HG03045 (cell line): ENCODE measurements around the gene SPRR2D.
"Not testable (repeated sequence)": the region's sequence is repeated elsewhere in the genome, so short reads cannot be mapped to it uniquely, and the experiment has no call there.

Experiments
- ATAC-seq: cut with Tn5 transposase; IDR thresholded peaks from one replicate; pipeline ENCODE4 v1.9.1; 2021; ENCODE audit warnings: mild to moderate bottlenecking, moderate library complexity; ENCODE audit not compliant: unreplicated experiment

Gene SPRR2D

DNA sequence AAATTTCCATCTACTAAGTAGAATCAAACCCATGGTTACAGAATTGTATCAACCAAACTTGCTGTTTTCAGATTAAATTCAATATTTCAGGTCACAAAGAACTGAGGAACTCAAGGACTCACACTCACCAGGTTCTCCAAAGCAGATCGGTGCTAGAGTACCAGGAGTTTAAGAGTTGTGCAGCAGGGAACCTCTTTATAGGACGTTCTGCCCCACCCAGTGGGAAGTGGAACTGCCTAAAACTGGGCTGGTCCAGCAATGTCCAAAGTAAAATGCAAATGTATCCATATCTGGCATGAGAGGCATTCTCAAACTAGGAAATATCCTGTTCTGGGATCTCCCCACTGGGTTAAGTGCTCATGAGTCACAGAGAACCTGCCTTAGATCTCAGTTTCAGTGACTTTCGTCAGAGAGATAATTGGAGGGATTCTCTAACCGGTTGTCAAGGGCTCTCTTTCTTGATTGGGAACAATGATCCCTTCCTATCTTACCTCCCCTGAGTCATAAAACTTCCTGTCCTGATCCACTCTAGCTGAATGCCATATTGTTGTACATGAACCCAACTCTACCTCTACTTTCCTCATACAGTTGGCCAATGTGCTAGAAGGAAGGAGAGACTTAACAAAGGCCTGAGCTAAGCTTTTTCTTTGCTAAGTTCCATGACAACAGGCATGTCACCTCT is at the start of gene SPRR2D:
SPRR2D (minus strand) TSS at position 171 of the 682 bp plus-strand sequence. CDS start 774 bp downstream, outside the sequence.
- ATAC-seq, result no peak

DNA sequence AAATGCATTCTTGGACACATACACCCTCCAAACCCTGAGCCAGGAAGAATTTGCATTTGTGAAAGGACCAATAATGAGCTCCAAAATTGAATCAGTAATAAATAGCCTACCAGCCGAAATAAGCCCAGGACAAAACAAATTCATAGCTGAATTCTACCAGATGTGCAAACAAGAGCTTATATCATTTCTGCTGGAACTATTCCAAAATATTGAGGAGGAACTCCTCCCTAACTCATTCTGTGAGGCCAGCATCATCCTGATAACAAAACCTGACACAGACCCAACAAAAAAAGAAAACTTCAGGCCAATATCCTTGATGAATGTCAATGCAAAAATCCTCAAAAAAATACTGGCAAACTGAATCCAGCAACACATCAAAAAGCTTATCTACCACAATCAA is 46.7 kb upstream of the SPRR2D start:
- no peak for ATAC-seq

DNA sequence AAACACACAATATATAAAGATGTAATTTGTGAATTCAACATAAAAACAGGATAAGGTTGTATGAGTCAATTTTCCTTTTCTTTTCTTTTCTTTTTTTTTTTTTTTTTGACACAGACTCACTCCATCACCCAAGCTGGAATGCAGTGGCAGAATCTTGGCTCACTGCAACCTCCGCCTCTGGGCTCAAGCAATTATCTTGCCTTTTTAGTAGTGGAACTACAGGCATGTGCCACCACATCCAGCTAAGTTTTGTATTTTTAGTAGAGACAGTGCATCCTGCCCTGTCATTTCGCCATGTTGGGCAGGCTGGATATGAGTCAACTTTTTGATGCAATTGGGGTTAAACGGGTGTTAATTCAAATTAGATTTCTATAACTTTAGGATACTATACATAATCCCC is 40.8 kb upstream of the SPRR2D start:
- no peak for ATAC-seq

DNA sequence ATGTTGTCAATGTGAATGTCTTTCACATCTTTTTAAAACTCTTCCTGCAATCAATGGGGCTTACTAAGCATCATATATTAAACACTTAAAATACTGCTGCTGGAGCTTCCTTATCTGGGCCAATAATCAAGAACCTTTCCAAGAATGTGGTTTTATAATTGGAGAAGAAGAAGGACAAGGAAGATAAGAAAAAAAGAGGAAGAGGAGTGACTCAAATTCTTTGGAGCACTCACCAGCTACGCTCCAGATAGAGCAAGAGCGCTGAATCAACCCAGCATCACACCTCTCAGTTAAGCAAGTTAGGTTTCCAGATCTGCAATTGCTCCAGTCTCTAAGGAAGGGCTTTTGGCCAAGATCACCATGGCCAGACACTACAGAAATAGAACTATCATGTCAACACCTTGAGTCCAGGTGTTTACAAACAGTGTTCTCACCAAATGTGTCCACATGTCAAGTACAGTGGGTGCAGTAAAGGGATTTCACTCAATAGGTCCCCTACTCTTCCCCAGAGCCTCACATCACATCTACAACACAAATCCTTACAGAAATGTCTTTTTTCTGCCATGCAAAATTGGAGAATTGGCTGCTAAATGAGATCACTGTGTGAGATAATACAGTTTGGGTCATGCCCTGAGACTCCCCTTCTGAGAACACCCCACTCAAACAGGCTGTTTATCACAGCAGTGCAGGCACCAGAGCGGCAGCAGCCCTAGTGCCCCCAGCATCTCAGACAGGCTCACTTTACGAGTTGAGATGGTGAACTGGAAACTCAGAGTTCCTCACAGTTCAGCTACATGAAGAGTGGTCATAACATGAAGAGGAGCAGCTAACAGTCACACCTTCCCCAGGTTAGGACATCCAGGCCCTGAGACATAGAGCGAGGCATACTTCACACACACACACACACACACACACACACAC is 32.1 kb upstream of the SPRR2D start:
- ATAC-seq, result no peak

DNA sequence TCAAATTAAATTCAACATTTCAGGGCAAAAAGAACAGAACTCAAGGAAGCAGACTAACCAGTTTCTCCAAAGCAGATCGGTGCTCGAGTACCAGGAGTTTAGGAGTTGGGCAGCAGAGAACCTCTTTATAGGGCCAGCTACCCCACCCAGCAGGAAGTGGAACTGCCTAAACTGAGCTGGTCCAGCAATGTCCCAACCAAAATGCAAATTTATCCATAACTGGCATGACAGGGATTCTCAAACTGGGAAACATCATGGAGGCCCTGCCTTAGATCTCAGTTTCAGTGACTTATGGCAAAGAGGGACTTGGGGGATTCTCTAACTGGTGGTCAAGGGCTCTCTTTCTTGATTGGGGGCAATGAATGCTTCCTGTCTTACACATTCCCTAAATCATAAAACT is 30.6 kb upstream of the SPRR2D start, which contains the start of gene SPRR2B:
SPRR2B (minus strand) TSS at position 101 of the 400 bp plus-strand sequence. CDS start 772 bp downstream, outside the sequence.
- no peak for ATAC-seq

DNA sequence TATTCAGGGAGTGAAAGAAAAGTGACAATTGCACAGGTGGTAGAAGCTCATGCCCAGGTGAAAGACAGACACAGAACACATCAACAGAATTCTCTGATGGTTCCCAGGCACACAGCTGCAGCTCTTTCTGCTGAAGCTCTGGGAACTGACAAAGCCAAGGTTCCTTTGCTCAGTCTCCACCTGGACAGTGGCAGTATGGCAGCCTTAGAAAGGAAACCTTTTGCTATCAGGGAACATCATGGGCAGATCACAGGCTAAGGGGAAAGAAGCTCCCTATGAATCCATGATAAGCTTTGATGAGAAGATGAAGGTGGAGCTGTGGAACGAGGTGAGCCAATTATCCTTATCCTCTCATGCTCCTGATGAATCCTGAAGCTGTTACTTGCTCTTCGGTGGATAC is 29.3 kb upstream of the SPRR2D start:
- no peak for ATAC-seq

DNA sequence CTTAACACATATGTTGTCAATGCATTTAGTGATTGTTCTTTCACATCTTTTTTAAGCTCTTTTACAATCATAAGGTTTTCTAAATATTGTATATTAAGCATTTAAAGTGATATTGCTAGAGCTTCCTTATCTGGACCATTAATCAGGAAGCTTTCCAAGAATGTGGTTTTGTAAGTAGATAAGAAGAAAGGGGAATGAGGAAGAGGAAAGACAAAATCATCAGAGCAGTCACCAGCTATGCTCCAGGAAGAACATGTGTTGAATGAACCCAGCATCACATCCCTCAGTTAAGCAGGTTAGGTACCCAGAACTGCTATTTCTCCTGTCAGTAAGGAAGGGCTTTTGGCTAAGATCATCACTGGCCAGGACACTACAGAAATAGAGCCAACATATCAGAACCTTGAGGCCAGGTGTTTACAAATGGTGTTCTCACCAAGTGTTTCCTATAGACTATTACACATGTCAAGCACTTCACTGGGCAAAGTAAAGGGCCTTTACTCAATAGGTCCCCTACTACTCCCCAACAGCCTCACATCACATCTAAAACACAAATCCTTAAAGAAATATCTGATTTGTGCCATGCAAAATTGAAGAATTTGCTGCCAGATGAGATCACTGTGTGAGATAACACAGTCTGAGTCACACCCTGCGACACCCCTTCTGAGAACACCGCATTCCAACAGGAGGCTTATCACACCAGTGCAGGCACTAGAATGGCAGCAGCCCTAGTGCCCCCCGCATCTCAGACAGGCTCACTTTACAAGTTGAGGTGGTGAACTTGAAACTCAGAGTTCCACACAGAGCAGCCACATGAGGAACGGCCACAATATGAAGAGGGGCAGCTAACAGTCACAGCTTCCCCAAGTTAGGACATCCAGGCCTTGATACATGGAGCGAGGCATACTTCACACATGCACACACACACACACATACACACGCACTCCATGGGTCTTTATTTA is 18.2 kb upstream of the SPRR2D start:
- no peak for ATAC-seq

DNA sequence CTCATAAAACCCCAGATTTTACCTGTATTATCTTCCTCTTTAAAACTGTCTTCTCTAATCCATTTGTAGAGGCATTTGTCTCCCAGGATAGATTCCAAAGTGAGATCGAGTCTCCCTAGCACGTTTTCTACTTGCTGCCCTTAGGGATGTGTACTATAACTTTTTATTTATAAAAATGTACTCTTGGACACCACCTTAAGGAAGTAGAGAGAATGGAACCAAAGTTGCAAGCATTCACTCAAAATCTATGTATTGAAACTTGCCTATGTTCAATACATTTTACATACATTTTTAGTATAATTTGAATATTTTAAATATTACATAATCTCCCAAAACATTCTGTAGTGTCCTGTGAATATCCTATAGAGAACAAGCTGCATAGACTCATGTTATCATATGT is 17.2 kb upstream of the SPRR2D start:
- ATAC-seq, result no peak

DNA sequence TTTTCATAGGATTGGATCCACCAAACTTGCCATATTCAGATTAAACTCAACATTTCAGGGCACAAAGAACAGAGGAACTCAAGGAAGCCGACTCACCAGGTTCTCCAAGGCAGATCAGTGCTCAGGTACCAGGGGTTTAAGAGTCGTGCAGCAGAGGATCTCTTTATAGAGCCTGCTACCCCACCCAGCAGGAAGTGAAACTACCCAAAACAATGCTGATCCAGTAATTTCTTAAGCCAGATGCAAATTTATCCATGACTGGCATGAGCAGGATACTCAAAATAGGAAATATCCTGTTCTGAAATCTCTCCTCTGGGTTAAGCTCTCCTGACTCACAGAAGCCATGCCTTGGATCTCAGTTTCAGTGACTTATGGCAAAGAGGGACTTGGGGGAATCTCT is 16.5 kb upstream of the SPRR2D start, which contains the start of gene SPRR2A:
SPRR2A (minus strand) TSS at position 138 of the 400 bp plus-strand sequence. CDS start 777 bp downstream, outside the sequence.
- ATAC-seq, result no peak

DNA sequence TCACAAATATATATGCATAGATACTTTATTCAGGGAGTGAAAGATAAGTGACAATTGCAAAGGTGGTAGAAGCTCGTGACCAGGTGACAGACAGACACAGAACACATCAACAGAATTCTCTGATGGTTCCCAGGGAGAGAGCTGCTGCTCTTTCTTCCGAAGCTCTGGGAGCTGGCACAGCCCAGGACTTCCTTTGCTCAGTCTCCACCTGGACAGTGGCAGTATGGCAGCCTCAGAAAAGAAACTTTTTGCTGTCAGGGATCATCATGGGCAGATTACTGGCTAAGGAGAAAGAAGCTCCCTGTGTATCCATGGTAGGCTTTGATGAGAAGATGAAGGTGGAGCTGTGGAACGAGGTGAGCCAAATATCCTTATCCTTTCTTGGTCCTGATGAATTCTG is 15.2 kb upstream of the SPRR2D start:
- ATAC-seq, result not testable (repeated sequence)

DNA sequence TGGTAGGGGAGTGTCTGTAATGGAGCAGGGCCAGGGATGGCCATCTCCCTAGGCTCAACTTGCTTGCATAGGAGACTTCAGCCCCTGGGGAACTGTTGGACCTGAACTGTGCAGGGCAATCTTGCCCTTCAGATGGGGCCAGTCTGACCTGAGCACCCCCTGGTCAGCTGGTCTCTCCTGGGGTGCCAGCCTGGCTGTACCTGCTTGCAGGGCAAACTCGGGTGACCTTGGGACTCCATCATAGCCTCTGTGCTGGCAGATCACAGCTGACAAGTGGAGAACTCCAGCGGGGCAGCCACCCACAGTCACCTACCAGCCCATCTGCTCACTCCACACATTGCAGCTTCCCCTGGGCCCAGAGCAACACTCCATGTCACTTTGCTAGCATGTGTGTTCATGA is 8.3 kb upstream of the SPRR2D start:
- no peak for ATAC-seq

DNA sequence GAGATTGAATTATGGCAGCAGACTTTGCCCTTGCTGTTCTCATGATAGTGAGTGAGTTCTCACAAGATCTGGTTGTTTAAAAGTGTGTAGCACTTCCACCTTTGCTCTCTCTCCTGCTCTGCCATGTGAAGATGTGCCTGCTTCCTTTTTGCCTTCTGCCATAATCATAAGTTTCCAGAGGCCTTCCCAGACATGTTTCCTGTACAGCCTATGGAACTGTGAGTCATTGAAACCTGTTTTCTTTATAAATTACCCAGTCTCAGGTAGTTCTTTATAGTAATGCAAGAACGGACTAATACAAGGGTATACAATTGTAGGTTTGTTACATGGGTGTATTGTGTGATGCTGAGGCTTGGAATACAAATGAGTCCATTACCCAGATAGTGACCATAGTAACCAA is 5.7 kb downstream of the SPRR2D start:
- ATAC-seq, result no peak

DNA sequence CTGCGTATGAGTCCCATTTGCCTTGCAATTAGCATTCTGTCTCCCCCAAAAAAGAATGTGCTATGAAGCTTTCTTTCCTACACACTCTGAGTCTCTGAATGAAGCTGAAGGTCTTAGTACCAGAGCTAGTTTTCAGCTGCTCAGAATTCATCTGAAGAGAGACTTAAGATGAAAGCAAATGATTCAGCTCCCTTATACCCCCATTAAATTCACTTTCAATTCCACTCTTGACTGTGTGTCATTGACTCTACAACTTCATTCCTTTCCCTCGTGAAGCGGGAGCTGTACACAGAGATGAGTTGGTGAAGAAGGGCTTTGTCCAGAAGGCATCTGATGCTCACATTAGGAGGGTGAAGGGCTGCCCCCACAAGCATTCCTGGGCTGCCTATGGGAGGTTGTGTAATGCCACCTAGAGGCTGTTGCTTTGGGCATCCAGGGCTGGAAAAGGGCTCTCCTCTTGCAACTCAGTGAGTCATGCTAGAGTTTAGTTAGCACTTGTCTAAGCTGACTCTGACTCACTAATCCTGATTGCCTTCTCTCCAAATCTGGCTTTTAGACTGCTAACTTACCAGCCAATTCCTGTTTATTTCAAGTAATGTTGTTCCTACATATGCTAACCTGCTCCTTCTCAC is 8.1 kb downstream of the SPRR2D start:
- no peak for ATAC-seq

DNA sequence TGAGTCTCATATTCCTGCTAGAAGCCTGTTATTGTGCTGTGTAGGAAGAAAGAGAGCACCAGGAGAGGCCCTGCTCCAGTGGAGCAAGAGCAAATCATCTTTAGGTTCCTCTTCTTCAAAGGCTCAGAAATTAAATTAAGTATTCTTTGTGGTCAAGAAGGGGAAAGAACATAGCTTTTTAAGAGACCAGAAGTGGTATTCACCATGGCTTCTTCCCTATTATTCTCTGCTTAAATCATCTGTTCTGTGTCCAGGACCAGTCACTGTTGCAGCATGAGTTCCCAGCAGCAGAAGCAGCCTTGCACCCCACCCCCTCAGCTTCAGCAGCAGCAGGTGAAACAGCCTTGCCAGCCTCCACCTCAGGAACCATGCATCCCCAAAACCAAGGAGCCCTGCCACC is 8.8 kb downstream of the SPRR2D start:
- ATAC-seq, result no peak

DNA sequence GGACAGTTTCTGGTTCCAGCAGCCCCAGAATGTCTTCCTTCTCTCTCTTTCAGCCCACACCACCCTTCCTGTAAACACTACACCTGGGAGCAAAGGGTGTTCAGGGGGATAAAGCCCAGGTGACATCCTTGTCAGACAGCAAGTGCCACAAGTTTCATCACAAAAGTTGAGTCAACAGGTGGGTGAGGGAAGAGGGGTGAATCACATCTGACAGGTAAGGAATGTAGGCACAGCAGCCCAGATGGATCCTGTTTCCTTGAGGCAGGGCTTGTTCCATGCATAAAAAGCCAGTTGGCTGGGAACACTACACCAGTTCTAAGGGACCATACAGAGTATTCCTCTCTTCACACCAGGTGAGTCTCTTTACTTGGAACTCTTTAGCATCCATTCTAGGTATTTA is 10.0 kb downstream of the SPRR2D start, which contains the start of gene SPRR1B:
SPRR1B (plus strand) TSS at position 309 of the 400 bp plus-strand sequence. CDS start 1,143 bp downstream, outside the sequence.
- no peak for ATAC-seq

DNA sequence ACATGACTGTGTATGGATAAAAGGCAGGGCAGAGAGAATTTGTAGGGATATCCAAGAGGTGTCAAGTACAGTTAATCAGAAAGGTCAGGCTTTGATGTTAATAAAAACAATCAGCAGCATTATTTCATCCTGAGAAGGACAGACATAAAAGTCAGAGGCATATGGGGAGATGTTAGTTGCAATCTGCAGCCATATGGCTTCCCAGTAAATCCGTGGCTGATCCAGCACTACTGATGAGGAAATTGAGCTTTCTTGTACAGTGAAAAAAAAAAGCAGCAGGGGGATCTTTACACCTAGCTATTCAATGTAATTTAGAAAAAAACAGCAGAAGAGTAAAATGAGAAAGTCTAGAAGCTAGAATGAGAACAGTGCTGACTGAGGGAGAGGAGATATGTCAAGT is 12.2 kb downstream of the SPRR2D start:
- ATAC-seq, result no peak

DNA sequence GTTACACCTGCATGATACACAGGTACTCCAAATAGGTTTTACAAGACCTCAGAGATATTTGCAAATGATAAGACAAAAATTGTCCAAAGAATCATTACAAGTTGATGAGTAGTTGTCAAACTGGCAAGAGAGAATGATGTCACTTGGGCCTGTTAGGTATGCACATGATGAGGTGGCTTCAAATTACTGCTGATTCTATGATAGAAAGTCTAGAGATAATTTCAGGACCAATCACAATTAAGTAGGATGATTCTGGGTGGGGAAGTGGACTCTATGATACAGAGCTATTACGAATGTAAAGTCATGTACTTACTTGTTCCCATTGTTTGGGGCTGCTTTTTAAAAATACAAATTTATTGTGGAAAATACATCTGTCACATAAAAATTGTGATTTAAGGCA is 15.1 kb downstream of the SPRR2D start:
- ATAC-seq, result no peak

DNA sequence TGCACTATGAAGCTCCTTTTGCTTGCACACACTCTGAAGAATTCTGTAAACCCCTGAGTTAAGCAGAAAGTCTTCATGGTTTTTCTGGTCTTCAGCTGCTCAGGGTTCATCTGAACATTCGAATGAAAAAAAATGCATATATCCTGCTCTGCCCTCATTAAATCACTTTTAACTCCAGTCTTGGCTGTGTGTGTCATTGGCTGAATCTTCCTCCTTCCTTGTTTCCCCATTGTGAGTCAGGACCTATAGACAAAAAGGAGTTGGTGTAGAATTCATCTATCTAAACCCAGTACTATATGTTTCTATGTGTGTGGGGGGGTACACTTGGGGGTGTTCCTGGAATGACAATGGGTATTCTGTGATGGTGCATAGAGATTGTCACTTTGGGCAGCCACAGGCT is 16.5 kb downstream of the SPRR2D start:
- no peak for ATAC-seq

DNA sequence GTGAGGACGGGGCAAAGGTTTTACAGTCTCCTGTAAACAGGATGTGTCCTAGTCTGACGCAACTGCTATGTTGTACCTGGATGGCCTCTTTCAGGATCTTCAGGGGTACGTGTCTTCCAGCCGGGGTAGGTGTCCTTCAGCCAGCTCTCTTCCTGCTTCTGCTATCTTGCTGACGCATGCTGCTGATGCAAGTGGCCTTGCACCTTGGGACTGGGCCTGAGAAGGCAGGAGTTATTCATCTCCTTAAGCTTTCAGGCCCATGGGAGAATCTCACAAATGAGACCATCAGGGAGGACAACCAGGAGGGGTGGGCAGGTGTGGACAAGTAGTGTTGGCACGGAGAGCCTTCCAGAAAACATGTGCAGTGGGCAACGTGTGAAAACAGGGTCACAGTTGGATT is 17.8 kb downstream of the SPRR2D start:
- ATAC-seq, result no peak

DNA sequence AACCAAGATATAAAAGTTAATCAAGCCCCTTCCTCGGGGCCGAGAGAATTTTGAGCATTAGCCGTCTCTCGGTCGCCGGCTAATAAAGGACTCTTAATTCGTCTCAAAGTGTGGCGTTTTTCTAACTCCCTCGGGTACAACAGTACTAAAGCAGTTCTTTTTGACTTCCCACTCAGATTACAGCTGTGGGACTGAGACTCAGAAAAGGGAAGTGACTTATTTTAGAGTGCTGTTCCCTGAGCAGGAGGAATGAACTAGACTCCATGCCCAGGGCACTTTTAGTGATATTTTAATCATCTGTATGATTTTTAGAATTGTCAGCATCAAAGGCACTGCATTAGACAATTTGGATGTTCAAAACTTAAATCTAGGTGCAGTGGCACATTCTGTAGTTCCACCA is 18.6 kb downstream of the SPRR2D start:
- not testable (repeated sequence) for ATAC-seq
